Liver (tissue), 9 donors: ENCODE measurements around the gene IL17REL. TPM values are rescaled to one million over a fixed set of nuclear protein-coding genes. Genes with fewer than 3 reads are reported as not detected.
A peak's percentile ranks its signal among the peaks of the same experiment; 100 is the strongest.

ENCODE experiments used
- DNase-seq: peaks from one replicate; pipeline ENCODE4 v3.0.0-alpha.2; 2017; ENCODE audit warnings: low spot score
- H3K27ac ChIP-seq, 2 donors: one replicate each; pipeline ENCODE4 v1.7.0; 2013; ENCODE audit warnings: inconsistent platforms in 2 of 2, low read length in 2 of 2, control low read depth in 1 of 2, low read depth in 1 of 2, mild to moderate bottlenecking in 1 of 2
- H3K27me3 ChIP-seq, 4 donors: one replicate each; pipeline versions ENCODE4 v1.6.1 to v1.7.0; 2013; ENCODE audit warnings: low read length in 3 of 4, inconsistent platforms in 1 of 4, mild to moderate bottlenecking in 1 of 4, moderate library complexity in 1 of 4; ENCODE audit not compliant: control insufficient read depth in 4 of 4, insufficient read depth in 4 of 4
- H3K36me3 ChIP-seq, 4 donors: one replicate each; pipeline versions ENCODE4 v1.6.1 to v1.7.0; 2013; ENCODE audit warnings: low read length in 3 of 4, mild to moderate bottlenecking in 3 of 4, low read depth in 1 of 4, moderate library complexity in 1 of 4; ENCODE audit not compliant: control insufficient read depth in 4 of 4, insufficient read depth in 3 of 4
- H3K4me1 ChIP-seq, 4 donors: one replicate each; pipeline versions ENCODE4 v1.6.1 to v1.7.0; 2013; ENCODE audit warnings: low read length in 3 of 4, mild to moderate bottlenecking in 3 of 4, moderate library complexity in 1 of 4; ENCODE audit not compliant: control insufficient read depth in 4 of 4, insufficient read depth in 4 of 4
- H3K4me3 ChIP-seq, 3 donors: one replicate each; pipeline versions ENCODE4 v1.6.1 to v1.7.0; 2013; ENCODE audit warnings: low read length in 3 of 3, control low read depth in 1 of 3, low read depth in 1 of 3, mild to moderate bottlenecking in 1 of 3
- H3K9ac ChIP-seq, 2 donors: one replicate each; pipeline ENCODE4 v1.7.0; 2013; ENCODE audit warnings: low read length in 2 of 2, mild to moderate bottlenecking in 2 of 2, moderate library complexity in 2 of 2, control low read depth in 1 of 2, low read depth in 1 of 2
- H3K9me3 ChIP-seq, 4 donors: one replicate each; pipeline versions ENCODE4 v1.6.1 to v1.7.0; 2013; ENCODE audit warnings: low read length in 3 of 4; ENCODE audit not compliant: control insufficient read depth in 4 of 4
- ATF3 ChIP-seq: IDR thresholded peaks from 2 replicates; pipeline ENCODE4 v1.6.1; 2016; ENCODE audit warnings: antibody characterized with exemption
- CTCF ChIP-seq: fragments of 150-350 bp; IDR thresholded peaks from 2 replicates; pipeline ENCODE4 v1.5.1; 2017; ENCODE audit warnings: improper control_type of control experiment, low read depth, low read length; ENCODE audit not compliant: missing input control
- EGR1 ChIP-seq, 2 donors: IDR thresholded peaks; 2 replicates each; pipeline ENCODE4 v1.6.1; 2016 to 2018; ENCODE audit warnings: antibody characterized with exemption in 2 of 2, low read depth in 2 of 2
- FOXA1 ChIP-seq: IDR thresholded peaks from 2 replicates; pipeline ENCODE4 v1.6.1; 2016; ENCODE audit warnings: antibody characterized with exemption
- FOXA2 ChIP-seq: IDR thresholded peaks from 2 replicates; pipeline ENCODE4 v1.6.1; 2016; ENCODE audit warnings: antibody characterized with exemption
- GABPA ChIP-seq, 2 donors: IDR thresholded peaks in 1 of 2; conservative IDR thresholded peaks in 1 of 2; 2 replicates each; pipeline ENCODE4 v1.6.1; 2016; ENCODE audit warnings: antibody characterized with exemption in 2 of 2, mild to moderate bottlenecking in 1 of 2, moderate library complexity in 1 of 2
- HNF4A ChIP-seq, 2 donors: conservative IDR thresholded peaks; 2 replicates each; pipeline ENCODE4 v1.6.1; 2016; ENCODE audit warnings: antibody characterized with exemption in 2 of 2, mild to moderate bottlenecking in 2 of 2
- HNF4G ChIP-seq: IDR thresholded peaks from 2 replicates; pipeline ENCODE4 v1.6.1; 2016; ENCODE audit warnings: antibody characterized with exemption
- JUND ChIP-seq, 2 donors: IDR thresholded peaks; 2 replicates each; pipeline ENCODE4 v1.6.1; 2016; ENCODE audit warnings: antibody characterized with exemption in 2 of 2
- MAX ChIP-seq: IDR thresholded peaks from 2 replicates; pipeline ENCODE4 v1.6.1; 2016; ENCODE audit warnings: antibody characterized with exemption
- NR2F2 ChIP-seq: IDR thresholded peaks from 2 replicates; pipeline ENCODE4 v1.6.1; 2016; ENCODE audit warnings: antibody characterized with exemption
- RAD21 ChIP-seq, 2 donors: IDR thresholded peaks; 2 replicates each; pipeline ENCODE4 v1.6.1; 2016; ENCODE audit warnings: antibody characterized with exemption in 2 of 2, mild to moderate bottlenecking in 2 of 2
- REST ChIP-seq: IDR thresholded peaks from 2 replicates; pipeline ENCODE4 v1.6.1; 2016; ENCODE audit warnings: antibody characterized with exemption, mild to moderate bottlenecking
- RXRA ChIP-seq, 2 donors: IDR thresholded peaks; 2 replicates each; pipeline ENCODE4 v1.6.1; 2017 to 2018; ENCODE audit warnings: antibody characterized with exemption in 2 of 2, mild to moderate bottlenecking in 1 of 2
- SP1 ChIP-seq: IDR thresholded peaks from 2 replicates; pipeline ENCODE4 v1.6.1; 2018; ENCODE audit warnings: antibody characterized with exemption, mild to moderate bottlenecking
- TAF1 ChIP-seq: conservative IDR thresholded peaks from 2 replicates; pipeline ENCODE4 v1.6.1; 2016; ENCODE audit warnings: antibody characterized with exemption, mild to moderate bottlenecking
- YY1 ChIP-seq: IDR thresholded peaks from 2 replicates; pipeline ENCODE4 v1.6.1; 2016; ENCODE audit warnings: antibody characterized with exemption, mild to moderate bottlenecking
- ZBTB33 ChIP-seq: IDR thresholded peaks from 2 replicates; pipeline ENCODE4 v1.6.1; 2016; ENCODE audit warnings: antibody characterized with exemption
- WGBS: extraction: QIAGEN DNeasy Blood & Tissue Kit; methylation state at CpG from one replicate; pipeline ENCODE4 v1.1.7; 2013; 5-methylcytosine and 5-hydroxymethylcytosine counted together
- polyA plus RNA-seq, 2 donors: library from polyadenylated mRNA; stranded (reverse) in 1 of 2; unstranded in 1 of 2; fragments of 200-250 nt in 1 of 2; fragments of >200 nt in 1 of 2; fragmentation: Nextera tagmentation in 1 of 2; extraction: Ambion mirVana in 1 of 2; gene quantifications; one replicate each; pipeline versions ENCODE4 v1.2.1 to v1.2.3, GENCODE V29; 2013 to 2015
- total RNA-seq, 2 donors: library from RNA; depleted of rRNA; stranded (reverse); fragments of >200 nt; gene quantifications; one replicate each; pipeline ENCODE4 v1.2.3, GENCODE V29; 2014
- donor health status: healthy.
- donor health status: healthy.
- donor health status: healthy.
- donor health status: healthy.
- donor health status: healthy.

Gene IL17REL
- total and polyA plus RNA-seq, 4 donors = under 0.01 TPM; not detected in 3

- TF ChIP-seq EGR1 (IDR thresholded peaks at IDR 0.05; ENCODE audit: low read depth in 2 of 2) (peak in 1 of 2 donors; percentile 78), SP1 (peak; percentile 73), TAF1 (peak; percentile 59), RAD21 (IDR thresholded peaks at IDR 0.05) (peak in 1 of 2 donors; percentile 24), CTCF (no peak), GABPA (IDR thresholded peaks at IDR 0.05 in 1 of 2, conservative IDR thresholded peaks at IDR 0.05 in 1 of 2) (no peak), YY1 (peak; percentile 76), HNF4A (conservative IDR thresholded peaks at IDR 0.05) (peak; percentile 58 to 84), ATF3 (peak; percentile 98), FOXA2 (peak; percentile 48), HNF4G (no peak), JUND (IDR thresholded peaks at IDR 0.05) (peak; percentile 99), NR2F2 (no peak), RXRA (IDR thresholded peaks at IDR 0.05) (peak; percentile 80 to 92), FOXA1 (peak; percentile 75), REST (peak; percentile 86), MAX (peak; percentile 96), ZBTB33 (peak; percentile 95)
- peaks cover 24 to 58% (median 43%) of the 10 kb centered on the region in 4 donors for H3K4me1 ChIP-seq
- no peaks in the 10 kb centered on the region for H3K9me3 ChIP-seq
- no peak overlapping the region for H3K9ac ChIP-seq
- peak overlapping the region; percentile 95 to 99 for H3K27ac ChIP-seq
- 6% methylated on average over 32 of the region's 32 CpGs for WGBS
- no peaks in the 10 kb centered on the region for H3K27me3 ChIP-seq
- DNase-seq = peak; percentile 71
- no peaks in the 10 kb centered on the region for H3K36me3 ChIP-seq
- peak overlapping the region in 1 of 3 donors; percentile 77 for H3K4me3 ChIP-seq
Observed at GRCh38 chr22:49970528-49971231, 41.9 kb downstream of the IL17REL start.
